D341Med (cell line): Measurements from ENCODE around the gene PCYT2.

Source experiments
- DNase-seq: peaks from one replicate; pipeline ENCODE4 v3.0.0; 2012; ENCODE audit warnings: low spot score

PCYT2 gene

DNA sequence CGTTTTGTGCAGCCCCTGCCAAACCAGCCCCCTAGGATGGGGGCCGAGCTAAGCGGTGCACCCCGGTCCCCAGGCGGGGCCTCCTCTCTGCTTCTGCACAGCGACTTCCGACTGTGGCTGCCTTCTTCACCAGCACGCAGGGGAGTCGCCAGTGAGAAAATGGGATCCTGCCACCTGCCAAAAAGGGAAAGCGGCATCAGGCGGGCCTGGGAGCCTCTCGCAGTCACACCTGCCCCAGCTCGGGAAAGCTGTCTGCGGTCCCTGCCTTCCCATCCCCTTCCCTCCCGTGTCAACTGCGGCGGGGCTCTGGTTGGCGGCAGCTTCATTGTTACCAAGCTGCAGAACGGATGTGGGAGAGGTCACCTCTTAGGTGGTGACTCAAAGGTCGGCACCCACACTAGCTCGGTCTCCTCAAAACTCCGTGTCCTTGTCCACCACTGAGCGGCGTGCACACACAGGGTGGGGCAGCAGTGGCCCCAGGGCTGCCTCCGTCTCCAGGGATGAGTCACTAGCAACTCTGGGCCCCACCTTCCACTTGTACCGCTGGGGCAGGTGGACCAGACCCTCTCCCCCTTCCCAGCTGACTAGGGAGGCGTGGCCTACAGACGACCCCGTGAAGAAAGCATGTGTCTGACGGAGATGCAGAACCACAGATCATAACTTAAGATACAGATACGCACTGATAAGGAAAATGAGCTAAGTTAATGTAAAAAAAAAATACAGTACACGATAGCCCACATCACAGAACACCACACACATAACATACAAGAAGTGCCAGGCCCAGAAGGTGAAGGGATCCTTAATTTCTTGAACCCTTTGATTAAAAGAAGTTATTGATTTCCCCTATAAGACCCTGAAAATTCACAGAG, 1.5 kb upstream of the PCYT2 start:
- no peak for DNase-seq

DNA sequence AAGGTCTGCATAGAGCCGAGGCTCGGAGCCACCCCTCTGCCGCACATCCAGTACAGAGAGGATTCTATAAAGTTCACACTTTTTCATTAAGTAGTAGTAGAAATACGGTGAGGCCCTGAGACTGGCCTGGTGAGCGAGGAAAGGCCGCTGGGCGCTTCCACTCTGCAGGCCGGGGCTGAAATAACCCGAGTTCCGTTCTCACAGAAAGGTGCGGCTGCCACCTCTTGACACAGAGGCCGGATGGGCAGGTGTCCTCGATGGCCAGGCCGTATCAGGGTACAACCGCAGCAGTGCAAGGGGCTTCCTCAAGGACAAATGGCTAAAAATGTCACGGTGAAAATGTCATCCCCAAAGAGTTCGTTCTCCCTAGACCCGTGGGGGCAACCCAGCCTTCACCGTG, 770 bp upstream of the PCYT2 start:
- DNase-seq = no peak

DNA sequence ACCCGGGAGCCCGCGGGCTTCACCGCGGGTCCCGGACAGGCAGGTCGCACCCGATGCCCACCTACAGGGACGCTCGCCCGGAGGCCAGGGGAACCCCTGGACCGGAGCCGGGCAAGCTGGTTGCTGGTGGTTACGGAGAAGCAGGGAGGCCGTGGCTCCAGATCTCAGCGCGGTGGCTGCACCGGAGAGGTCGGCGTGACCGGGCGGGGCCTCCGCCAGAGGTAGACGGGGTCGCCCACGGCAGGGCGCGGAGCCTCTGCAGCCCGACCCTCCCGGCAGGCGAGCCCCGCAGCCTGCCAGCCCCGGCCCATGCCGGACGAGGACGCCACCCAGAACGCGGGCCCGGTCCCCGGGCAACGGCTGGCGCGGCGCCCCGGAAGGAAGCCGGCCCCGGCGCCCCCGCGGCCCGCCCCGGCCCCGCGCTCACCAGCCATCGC, 341 bp downstream of the PCYT2 start:
- no peak for DNase-seq

DNA sequence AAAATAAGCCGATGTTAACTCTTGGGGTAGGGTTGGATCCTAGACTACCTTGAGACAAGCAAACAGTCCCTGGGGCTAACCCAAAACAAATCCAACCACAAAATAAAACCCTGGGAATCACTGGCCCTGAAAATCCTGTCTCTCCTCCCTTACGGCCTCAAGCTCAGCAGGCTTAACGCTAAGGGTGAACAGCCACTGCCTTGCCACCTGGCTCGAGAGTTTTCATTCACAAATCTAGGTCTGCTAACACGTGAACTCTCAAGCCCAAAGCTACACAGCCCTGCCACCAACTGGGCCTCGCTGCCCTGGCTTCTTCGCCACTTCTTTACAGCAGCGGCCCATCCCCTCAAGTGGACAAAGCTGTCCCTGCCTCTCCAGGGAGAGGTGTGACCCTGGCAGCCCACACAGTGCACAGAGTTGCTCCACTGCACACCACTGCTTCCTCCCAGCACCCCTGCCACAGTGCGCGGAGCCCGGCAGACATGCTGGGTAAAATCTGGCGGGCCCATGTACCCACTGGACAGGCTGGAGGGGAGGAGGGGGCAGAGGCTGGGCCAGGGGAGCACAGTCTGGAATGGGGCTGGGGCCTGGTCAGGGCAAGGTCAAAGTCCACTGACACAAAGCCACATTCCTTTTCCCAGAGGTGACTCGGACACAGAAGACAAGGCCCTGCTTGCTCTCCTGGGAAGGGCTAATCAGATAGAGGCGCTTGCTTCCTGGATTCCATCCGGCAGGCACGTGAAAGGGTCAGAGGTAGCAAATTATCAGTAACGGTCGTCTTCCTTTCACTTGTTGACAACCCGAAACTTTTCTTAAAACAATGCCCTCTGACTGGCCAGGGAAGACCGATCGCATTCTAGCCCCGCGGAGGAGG, 996 bp downstream of the PCYT2 start:
- DNase-seq = no peak

DNA sequence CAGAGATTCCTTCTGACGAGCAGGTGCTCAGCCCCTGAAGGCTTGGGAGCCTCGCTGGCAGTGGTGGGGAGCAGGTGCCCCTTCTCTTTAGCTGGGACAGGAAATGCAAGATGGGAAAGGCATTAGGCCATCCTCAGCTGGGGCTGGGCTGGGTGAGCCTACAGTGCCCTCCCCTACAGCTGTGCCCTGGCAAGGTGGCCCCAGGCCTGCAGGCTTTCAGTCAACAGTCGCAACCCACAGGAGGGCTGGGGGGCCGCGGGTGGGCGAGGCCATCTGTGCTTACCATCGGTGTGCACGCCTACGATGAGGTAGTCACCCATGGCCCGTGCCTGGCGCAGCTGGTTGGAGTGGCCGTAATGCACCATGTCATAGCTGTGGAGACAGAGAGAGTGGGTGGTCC, 2.0 kb downstream of the PCYT2 start:
- DNase-seq = no peak

DNA sequence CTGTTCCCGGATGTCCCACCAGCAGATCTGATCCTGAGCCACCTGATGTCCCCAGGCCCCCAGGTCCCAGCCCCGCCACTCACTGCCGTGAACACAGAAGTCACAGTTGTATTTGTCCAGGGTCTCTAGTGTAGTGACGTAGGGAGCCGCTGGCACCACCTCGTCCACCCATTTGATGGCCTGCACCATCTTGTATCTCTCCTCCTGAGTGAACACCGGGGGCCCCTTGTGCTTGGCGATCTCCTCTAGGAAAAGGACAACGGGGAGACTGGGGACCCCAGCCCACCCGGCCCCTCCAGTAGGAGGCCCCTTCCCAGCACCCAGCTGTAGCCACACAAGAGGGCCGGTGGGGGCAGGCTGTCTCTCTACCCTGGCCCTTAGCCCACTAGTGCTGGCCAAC, 2.4 kb downstream of the PCYT2 start:
- DNase-seq = no peak

DNA sequence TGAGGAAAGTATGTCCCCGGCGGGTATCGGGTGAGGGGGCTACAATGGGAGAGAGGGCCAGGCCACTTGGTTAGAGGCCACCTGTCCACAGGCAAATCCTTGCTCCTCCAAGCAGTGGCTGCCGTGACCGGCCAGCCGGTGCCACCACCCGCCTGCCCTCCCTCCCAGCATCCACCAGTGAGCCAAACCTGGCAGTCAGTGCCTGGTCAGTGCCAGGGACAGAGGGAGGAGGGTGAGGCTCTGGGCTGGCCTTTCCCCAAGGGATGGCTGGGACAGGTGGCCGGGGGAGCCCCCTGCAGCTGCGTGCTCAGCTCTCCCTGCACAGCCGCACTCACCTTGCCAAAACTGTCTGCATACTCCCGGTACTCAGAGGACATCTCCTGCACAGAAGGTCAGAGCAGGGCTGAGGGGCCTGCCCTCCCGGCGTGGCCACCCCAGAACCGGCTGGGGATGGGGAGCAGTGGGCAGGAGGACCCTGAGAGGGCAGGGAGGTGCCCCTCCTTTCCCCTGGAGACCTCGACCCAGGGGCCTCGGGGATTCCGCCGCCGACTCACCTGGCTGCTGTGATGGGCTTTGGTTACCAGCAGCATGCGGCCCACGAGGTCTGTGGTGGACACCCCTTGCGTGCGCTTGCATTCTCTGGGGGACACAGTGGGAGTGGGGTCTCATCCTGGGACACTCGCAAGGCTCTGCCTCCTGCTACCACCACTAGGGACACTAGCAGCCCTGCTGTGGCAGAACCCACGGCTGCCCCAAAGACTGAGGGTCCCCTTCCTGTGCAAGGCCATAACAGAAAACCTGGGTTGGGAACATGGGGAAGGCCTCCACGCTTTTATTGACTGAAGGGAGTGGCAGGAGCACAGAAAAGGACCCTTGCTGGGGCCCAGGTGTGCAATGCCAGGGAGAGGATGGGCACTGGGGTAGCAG, 3.7 kb downstream of the PCYT2 start:
- no peak for DNase-seq

DNA sequence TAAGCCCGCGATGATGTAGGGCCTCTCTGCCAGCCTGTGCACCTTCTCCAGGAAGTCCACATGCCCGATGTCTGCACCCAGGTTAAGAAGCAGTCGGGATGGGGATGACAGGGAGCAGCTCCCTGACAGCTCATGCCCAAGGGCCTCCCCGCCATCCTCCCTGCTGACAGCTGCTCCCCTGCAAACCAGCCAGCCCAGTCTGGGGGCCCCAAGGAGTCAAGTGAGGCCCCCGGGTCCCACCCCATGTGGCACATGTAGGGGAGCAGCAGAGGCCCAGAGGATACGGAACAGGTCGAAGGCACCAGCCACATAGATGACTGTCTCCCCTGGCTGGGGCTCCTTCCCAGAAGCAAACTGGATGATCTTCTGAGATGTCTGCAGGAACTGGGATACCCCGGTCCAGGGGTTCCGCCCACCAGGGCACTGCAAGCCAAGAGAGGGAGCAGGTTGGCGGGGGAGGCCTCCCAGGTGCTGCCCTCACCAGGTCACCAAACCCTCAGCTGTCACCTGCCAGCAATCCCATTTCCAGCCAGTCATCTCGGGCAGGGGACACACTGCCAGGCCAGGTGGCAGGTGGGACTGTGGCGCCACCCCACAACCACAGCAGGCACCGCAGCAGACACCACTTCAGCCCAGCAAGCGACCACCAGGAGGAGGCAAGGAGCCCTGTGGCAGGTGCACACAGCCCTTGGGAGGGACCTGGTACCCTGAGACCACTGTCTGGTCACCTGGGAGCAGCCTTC, 4.6 kb downstream of the PCYT2 start:
- peak; percentile 69 for DNase-seq

DNA sequence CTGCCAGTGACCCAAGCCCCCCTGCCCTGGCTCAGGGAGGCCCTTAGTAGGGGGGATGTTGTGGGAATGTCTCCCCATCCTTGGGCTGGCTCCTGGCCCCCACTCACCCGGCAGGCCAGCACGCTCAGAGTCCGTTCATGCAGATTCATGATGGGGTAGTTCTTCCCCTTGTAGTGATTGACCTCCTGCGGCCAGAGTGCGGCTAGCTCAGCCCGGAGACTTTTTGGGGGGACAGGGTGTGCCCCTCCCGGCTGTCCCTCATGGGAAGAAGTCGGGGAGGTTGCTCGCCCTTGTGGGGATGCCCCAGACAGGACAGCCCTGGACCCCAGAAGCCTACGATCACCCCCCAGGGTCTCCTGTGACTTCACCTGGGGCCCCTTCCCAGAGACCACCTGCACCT, 5.2 kb downstream of the PCYT2 start:
- no peak for DNase-seq

DNA sequence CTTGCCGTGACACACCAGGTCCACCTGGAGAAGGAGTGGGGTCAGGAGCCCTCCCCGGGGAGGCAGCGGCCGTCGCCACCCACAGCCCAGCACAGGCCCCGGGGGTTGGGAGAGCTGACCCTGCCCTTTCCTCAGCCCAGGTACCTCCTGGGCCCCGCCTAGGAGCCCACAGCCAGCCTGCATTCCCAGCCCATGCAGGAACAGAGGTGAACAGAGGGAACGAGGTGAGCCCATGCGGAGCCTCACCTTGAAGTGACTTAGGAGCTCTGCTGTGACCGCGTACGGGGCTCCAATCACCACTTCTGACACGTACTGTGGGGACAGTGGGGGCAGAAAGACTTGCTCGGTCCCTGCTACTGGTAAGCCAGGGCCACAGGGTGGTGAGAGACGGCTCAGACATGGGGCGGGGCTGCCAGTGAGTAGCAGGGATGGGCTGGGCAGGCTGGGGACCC, 5.7 kb downstream of the PCYT2 start:
- no peak for DNase-seq

DNA sequence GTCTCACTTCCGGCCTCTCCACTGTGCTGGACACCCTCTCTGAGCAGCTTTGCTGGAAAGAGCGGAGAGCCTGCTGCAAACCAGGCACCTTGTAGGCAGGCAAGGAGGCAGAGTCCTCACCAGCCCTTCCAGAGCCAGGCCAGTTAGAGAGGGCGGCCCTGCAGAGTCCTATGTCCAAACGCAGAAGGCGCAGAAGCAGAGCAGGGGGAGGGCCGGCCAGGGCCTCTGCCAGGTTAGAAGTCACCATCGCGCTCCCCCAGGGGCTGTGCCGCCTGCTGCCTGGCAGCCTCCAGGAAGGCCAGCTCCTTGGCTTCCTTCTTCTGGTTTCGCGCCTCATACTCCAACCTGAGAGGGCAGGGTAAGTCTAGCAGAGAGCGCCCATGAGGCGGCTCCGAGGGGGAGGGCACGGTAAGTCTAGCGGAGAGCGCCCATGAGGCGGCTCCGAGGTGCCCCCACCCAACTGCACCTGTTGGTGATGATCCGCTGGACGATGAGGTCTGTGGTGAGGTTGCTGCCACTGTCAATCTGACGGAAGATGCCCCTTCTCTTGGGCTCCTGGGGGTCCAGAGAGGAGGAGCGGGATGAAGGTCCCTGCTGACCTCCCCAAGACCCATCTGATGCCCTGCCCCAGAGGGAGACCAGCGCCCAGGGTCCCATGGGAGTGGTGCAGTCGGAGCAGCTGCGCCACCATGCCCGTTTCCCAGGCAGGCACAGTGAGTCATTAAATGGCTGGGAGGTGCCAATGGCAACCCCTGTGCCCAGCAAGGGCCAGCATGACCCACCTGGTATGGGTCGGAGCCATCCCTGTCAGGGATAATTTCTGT, 6.4 kb downstream of the PCYT2 start:
- no peak for DNase-seq

DNA sequence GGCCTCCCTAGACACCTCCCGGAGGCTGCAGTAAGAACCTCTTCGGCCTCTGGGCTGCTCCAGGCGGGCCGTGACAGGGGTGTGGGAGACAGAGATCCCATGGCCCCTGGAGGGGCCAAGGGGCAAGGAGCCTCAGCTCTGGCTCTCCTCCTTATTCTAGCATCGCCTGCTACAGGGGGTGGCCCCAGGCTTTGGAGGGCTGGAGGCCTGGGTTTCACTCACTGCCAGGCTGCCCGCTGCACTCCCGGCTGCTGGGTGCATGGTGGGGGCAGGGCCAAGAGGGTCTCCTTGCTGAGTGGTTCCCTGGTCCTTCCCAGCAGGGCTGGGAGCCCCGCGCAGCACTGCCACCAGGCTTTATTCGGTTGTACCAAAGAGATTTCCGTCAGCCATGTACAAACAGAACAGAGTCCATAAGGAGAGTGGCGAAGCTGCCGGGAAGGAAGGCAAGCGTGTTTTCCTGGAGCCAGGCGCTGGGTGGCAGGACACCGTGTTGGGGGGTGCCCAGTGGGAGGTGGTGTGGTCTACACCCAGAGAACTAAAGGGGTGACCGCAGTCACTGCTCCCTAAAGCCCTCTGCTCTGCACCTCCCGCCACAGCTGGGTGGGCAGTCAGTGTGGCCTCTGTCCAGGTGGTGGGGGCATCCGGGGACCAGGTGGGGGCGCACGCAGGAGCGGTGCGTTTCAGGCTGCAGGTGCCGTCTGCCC, 7.2 kb downstream of the PCYT2 start:
- DNase-seq = no peak

DNA sequence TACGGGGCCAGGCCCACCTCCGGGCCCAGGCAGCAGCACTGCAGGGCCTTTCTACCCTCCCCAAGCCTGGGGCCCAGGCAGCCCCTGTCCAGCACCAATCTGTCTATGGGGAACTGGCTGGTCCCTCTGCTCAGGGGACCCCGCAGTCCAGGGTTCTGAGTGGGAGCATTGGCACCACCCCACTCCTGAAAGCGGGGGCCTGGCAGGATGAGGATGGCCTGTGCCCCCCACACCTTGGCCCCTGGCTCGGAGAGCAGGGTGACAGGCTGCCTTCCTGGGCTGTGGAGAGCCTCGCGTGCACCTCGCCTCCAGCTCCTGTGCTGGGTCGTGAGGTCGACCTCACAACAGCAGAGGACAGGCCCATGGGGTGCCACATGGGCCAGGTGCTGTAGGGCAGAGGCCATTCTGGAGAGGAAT, 7.8 kb downstream of the PCYT2 start:
- no peak for DNase-seq

DNA sequence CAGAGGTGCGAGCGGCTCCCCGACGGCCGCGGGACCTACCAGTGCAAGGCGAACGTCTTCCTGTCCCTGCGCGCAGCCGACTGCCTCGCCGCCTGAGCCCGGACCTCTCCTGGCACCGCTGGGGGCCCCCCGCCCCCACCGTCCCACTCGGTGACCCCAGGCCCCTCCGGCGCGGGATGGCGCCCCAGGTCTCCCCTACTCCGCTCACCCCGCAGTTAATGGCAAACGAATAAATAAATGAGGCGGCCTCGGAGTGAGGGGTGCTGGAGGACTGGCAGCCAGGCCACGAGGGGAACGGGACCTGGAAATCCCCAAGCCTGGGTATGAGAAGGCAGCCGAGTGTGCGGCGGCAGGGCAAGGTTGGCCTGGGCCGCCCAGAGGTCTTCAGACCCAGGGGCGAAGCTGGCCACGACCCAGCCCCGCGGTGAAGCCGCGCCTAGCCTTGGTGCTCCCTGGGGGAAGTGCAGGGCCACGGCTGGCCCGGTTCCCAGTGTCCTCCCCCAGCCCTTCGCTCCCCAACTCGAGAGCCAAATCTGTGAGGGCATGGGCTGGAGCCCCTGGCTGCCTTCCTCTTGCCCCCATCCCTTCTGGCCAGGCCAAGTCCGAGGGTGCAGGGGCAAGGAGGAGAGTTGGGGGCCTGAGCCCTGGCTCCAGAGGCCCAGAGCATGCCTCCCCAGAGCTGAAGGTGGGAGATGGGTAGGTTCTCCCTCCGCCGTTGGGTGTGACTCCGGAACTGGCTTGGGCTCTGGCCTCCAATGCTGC, 8.4 kb downstream of the PCYT2 start:
- DNase-seq = no peak

DNA sequence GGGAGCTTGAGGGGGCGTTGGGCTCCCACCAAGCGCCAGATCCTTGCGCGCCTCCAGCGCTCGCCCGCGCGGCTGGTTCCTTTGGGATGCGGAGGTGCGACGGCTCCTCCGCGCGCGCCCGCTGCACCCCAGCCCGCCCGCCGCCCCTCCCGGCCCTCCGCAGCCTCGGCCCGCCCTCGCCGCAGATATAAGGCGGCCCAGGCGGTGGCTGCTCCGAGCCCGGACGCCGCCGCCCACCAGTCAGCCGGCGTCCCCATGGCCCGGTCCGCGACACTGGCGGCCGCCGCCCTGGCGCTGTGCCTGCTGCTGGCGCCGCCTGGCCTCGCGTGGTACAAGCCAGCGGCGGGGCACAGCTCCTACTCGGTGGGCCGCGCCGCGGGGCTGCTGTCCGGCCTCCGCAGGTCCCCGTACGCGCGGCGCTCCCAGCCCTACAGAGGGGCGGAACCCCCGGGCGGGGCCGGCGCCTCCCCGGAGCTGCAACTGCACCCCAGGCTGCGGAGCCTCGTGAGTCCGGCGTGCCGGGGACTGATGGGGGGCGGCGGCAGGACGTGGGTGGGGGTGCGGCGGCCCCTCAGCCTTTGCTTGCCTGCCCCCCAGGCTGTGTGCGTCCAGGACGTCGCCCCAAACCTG, 9.1 kb downstream of the PCYT2 start, which contains the start of gene NPB:
NPB (plus strand) TSS at position 216 of the 630 bp plus-strand sequence; CDS start at position 256, 40 bp downstream.
- peak; percentile 65 for DNase-seq

DNA sequence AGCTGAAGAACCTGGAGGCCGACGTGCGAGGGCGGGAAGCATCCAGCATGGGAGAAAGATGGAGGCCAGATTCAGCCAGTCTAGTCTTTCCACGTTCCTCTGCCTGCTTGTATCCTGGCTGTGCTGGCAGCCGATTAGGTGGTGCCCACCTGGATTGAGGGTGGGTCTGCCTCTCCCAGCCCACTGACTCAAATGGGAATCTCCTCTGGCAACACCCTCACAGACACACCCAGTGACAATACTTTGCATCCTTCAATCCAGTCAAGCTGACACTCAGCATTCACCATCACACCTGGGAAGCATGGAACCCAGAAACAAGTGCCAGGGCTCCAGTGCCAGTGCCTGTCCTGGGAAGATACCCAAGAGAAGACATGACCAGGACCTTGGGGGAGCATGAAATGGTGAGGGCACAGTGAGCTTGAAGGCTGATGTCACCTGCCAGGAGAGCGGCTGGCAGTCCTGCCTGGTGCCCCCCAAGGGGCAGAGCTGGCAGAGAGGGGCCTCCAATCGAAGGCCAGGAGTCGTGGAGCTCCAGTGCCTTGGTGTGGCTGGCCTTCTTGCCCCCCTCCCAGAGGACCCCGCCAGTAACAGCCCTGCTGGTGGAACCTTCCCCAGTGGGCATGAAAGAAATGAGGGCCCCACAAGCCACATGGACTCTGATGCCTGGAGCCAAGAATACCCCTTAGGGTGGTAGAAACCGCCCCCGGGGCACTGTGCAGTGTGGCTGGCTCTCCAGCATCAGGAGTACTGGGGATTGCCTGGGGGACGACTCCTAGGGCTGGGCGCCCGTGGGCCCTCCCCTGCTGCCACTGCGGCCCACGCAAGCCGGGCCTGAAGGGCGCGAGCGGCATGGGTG, 9.8 kb downstream of the PCYT2 start:
- DNase-seq = no peak

DNA sequence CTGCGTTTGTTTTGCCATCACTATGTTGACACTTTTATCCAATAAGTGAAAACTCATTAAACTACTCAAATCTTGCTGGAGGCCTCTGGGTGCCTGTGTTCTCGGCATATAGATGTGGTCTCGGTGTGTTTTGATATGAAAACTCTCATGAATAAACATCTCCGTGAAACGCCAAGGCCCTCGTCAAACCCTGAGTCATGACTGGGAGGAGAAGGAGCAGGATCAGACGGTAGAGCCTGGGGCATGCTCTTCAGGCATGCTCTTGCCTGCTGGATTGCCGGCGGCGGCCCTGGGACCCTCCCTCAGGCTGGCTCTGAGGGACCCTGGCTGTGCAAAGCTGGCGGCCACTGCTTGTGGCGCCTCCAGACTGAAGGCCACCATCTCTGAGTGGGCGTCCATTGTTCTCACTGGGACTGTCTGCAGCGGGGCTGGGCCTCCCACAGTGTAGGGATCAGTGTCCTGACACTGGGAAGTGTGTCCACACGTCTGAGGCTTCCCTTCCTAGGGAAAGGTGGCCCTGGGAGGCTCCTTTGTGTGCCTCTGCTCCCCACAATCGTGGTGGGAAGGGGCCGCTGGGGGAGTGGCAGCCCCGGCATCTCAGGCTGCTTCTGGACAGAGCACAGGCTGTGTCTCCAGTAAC, 10.9 kb downstream of the PCYT2 start:
- no peak for DNase-seq
